Fibroblast of gingiva (primary cell): Measurements from ENCODE around the gene HOXA3.

Experiments
- DNase-seq: peaks from one replicate; pipeline ENCODE4 v3.0.0-alpha.2; 2011; ENCODE audit warnings: low read depth

HOXA3 gene

DNA sequence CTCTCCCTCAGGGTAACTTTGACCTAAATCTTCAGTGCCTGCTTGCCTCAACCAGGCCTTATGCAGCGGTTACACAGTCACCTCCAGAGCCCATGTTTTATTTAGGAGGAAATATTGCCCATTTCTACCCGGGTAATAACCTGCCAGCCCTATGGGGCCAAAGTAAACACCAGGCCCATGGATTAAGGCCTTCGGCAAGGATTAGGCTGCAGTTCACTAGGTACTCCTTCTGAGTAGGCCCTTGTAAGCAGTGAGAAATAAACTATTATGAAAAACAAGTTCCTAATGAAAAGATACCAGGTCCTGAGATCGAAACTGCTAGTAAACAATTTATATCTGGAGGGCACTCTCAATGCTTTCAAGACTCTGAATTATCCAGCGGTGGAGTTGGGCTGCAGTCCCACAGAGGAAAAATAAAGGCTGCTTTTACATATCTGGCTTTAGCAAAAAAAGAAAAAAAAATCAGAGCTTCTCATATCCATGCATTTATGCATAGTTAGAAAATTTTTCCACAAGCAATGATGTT lies 25.5 kb upstream of the HOXA3 start:
- DNase-seq, result no peak

DNA sequence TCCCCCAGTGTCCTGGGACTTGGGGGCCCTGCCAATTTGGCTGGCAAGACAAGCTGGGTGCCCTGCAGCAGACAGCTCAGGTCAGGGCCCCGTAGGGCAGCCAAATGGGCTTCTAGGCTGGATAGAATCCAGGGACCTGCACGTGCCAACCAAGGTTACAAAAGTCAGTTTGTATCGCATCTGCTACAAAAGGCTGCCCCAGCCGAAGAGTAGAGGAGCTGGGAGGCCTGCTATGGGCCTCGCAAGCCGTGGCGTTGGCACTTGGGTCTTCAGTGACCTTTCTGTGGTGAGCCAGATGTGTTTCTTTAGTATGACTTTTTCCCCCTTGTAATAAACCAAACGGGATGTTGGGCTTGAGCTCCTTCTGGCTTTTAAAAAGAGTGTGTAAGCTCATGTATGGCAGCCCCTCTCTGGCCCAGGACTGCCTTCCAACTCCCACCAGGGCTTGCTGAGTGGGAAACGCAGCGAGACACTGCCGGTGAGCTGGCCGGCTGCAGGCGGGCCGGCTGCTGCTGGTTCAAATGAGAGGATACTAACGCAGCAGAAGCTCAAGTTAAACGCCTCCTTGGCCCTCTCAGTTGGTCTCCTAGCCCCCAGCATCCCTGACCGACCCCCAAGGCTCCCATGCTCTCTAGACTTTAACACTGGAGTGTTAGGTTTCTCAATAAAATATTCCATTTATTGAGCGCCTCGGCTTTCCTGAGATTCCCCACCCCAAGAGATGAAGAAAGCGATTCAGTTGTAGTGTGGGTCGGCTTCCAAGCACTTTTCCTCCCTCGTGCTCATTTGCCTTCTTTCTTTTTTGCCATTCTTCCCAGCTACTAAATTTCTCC lies 24.8 kb upstream of the HOXA3 start:
- no peak for DNase-seq

DNA sequence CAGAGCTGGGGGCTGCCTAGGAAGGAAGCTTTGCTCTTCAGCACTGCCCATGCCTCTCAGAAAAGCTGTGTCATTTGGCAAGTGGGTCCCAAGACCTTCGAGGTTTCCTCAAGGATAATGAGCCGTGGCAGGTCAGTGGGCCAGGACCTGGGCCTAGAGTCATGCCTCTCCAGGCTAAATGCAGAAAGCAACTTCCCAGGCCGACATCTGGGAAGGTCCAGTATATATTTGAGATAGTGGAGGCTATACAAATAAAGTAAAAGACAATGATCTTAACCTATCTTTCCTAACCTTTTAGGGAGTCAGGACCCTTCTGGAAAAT lies 24.1 kb upstream of the HOXA3 start:
- DNase-seq, result no peak

DNA sequence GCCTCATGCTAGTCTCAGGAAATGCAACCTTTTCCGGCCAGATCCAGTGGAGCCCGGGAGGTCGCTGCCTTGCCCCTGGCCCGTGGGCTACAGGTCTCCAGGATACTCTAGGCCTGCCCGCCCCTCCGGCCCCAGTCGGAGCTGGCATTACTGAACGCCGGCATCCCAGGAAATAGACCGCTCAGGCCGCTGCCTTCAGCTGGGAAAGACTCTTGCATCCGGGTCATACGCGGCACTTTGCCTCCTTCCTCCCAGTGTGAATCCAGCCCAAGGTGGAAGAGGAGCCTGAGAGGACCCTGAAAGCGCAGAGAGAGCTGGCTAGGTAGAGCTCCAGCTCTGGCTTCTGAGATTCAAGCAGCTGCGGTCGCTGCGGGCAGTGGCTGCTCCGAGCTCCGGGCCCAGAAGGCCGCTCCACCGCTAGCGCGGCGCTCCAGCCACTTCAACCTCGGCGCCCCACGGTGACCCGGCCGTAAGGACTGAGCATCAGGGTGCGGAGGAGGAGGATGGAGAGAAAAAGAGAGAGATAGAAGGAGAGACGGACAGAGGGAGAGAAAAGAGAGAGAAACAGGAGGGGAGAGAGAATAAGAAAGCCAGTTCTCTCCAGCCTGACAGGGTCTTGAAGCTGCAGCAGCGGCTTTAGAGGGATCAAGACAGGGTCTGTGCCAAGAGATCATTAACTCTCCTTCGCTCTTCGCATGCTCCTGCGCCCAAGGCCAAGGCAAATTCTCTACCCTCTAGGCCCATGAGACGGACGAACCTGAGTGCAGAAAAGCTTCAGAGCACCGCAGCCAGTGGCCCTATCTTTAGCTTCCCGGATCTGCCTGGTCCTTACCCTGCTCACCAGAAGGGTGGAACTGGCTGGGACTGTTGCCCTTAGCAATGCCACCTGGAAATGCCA lies 23.5 kb upstream of the HOXA3 start:
- DNase-seq, result no peak

DNA sequence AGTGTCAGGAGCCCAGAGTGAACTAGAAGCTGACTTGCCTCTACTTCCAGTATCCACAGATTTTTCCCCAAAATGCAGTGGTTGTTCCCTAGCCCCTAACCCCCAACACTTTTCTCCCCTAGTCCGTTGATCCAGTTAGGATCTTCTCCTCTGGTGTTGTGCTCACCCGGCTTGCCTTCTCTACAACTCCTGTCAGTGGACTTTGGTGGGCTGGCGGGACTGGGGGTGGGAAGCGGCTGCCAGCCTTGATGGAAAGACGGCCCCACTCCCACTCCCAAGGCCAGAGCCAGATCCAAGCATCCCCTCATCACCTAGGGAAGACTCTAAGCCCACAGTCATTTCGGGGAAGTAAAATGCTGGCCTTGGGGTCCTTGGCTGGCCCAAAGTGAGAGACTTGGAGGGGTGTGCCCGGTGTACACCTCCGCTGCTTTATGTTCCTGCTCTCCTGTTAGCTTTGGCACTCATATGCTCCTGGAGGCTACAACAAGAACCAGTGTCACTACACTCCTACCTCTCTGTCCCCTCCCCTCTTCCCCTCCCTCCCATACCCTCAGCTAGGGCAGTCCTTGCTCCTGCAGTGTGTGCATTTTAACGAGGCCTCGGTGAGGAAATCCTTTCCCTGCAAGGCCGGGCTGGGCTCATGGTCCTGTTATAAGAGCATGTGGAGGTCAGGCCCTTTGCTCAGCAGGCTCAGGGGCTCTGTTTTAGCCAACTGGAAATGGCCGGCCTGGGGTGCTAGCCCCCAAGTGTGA lies 22.7 kb upstream of the HOXA3 start:
- DNase-seq, result no peak

DNA sequence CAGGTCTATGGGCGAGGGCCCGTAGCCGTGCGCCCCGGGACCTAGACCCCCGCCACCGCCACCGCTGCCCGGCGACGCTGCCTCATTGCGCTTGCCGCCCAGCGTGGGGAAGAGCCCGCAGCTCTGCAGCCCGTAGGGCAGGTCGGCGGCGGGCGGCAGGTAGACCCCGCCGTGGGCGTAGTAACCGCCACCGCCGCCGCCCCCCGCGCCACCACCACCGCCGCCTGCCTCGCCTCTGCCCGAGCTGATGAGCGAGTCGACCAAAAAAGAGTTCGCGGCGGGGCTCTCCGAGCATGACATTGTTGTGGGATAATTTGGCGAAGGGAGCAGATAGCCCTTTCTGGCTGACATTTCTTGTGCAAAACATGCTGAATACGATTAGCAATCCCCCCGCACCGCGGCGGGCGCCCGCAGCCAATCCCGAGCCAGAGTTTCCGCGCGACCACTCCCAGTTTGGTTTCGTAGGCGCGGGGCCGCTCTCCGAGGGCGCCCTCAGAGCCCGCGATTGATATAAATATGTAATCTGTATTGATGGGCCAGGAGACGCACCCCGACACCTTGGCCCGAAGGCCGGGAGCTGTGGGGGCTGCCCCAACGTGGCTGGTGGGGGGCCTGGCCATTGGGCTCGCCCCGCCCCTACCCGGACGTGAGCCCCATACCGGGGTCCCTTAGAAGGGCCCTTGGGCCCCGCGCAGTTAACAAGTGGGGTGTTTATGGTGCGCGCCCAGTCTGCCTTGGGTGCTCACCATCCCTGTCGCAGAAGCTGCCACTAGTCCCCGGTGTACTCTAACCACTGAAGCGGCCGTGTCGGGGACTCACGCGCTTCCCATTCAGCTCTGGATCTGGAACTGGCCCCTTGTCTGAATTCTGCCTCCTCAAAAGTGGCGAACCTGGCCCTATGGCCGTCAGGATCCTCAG lies 21.8 kb upstream of the HOXA3 start, which contains the start of gene HOXA10:
TSS of gene HOXA10 (minus strand) at position 365 of the 918 bp plus-strand sequence. CDS start at position 351, 14 bp downstream.
- no peak for DNase-seq

DNA sequence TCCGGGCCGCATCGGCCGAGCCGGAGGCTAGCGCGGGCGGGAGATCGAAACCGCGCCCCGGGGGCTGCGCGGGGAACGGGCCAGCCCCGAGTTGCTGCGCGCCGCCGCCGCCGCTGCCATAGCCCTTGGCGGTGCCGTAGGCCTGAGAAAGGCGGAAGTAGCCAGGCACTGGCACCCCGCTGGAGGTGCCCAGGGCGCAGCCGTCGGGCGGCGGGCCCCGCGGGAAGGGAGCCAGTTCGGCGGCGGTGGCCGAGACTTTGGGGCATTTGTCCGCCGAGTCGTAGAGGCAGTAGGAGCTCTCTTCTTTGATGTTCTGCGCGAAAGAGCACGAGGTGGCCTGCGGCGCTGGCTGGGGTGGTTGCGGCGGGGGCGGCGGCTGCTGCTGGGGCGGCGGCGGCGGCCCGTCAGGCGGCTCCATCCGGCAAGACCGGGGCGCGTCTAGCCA lies 21.1 kb upstream of the HOXA3 start:
- no peak for DNase-seq

DNA sequence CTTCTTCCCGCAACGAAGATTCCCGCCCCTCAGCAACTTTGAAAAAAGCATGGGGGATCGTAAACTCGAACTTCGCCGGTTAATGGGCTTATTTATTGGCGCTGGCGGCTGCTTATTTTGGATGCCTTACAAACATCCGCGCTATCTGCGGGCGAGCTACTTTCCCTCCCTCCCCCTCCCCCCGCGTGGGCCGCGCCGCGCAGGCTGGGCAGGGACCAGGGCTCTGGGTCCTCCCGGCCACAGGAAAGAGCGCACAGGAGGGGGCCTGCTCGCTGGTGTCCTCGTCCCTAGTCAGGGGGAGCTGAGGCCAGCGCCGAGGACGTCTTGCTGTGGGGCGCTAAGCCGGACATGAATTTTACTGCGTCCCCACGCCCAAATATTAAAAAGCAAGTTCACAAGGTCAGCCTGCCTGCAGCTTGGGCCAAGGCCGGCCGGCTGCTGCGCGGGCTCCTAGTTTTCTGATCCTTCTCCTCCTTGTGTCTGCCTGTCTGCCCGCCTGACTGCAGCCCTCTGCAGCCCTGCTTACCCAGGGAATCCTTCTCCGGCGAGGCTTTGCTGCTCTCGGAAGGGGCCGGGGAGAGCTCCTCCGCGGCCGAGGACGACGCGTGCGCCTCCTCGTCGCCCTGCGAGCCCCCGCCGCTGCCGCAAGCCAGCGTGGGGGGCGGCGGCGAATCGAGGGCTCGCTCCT lies 20.6 kb upstream of the HOXA3 start:
- DNase-seq, result no peak

DNA sequence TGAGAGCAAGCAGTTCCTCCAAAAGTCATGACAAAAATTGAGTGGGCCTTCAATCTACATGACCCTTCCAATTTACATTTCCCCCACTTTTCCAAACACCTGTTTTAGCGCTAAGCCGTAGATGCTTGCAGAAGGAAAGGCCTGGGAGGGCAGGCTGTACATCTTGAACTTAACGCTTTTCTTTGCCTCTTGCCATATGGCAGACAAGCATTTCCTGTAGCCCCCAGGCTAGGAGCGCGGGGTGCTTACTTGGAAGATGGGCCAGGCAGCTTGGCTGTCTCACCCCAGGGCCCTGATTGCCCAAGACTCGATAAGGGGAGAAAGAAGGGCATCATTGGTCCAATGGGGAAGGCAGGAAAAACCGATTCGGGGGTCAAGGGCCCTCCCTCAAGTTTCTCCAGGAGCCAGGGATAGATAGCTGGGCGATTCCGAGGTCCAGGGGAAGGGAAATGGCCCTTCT lies 20.0 kb upstream of the HOXA3 start:
- no peak for DNase-seq

DNA sequence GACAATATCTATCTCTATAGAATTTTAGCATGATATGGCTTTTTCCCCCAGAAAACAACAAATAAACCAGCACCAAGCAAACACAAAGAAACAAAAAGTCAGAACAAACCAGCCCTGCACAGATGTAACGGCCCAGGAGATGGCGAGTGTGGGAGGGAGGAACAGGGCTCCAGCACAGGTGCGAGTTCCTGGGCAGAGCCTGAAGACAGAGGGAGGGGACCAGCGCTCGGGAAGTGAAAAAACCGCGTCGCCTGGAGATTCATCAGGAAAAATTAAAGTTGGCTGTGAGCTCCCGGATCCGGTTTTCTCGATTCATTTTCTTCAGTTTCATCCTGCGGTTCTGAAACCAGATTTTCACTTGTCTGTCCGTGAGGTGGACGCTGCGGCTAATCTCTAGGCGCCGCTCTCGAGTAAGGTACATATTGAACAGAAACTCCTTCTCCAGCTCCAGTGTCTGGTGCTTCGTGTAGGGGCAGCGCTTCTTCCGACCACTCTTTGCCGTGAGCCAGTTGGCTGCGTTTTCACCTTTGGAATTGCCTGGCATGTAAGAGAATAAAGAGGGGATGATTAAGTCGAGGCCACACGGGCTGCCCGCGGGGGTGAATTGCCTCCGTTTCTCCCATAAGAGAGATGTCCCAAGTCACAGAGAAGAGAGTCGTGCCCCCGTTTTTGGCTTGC lies 19.4 kb upstream of the HOXA3 start:
- DNase-seq, result no peak

DNA sequence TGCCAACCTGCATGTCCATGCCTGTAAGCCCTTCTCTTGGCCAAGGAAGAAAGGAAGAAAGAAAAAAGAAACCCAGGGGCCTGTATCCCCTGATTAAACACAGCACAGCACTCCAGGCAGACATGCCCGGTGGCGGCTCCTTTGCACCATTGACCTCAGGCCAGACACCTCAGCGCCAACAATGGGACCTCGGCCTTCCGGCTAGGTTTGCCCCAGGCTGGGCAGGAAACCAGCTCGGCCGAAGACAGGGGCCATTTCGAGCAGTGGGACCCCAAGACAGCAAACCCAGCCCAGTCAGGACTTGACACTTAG lies 18.9 kb upstream of the HOXA3 start:
- DNase-seq, result no peak

DNA sequence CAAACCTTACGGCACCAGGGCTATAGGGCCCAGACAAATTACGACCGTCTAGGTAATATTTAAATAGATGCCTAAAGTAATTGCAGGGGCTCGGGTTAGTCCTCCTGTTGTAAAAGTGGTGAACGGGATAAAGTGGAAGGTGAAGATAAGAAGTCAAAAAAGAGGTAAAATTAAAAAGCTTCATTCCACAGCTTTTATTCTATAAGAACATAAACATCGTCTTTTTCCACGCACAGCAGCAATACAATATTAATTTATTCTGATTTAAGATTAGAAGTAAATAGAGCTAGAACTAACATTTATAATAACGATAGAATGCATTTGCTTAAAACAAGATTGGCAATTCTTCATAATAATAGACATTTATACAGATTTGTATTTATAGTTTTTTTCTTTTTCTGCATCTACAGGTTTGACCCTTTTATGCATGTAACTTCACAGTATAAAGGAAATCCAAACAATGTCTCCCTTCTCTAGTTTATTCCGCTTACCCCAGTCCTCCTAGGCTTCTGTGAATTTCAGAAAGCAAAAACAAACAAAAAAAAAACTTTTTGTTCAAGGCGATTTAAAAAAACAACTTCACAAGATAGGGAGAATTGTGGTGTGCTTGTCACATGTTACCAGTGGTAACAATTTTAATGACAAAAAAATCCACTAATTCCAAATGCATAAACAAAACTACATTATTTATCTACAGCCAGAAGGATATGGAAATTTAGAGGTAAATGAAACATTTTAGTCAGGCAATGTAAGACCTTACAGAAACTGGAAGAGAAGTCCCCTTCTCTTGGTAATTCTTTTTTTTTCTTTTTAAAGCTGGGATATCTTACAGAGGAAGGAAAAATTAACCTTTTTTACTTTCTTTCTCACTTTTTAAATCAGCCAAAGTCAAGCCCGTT lies 18.3 kb upstream of the HOXA3 start:
- no peak for DNase-seq

DNA sequence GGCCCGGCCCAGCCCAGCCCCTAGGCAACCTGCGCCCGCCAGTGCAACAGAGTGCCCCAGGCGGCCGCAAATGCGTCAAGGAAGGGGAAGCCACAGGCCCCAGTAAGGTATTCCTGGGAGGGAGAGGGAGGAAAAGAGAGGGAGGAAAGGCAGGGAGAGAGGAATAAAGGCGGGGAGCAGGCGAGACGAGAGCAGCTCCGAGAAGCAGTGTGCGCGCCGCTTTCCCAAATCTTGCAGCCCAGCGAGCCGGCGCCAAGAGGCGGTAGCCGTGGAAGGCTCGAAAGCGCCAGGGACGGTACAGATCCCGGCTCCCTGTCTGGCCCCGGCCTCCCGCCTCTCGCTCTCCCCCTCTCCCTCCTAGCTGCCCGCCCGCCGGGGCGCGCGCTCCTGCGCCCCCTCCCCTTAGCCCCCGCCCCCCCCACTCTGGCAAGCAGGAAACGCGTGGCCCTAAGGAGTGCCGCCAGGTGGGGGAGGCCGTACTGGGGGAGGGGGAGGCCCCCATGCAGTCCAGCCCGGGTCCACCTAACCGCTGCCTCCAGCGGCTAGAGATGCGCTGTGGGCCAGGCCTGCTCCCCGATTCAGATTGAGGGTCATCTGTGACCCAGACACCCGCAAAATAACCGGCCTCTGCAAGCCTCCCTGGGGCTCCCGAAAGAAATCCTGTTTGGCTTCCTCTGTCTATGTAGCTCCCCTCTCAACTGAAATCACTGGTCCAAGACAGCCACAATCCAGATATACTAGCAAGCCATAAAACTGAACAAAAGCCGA lies 17.5 kb upstream of the HOXA3 start:
- DNase-seq, result no peak

DNA sequence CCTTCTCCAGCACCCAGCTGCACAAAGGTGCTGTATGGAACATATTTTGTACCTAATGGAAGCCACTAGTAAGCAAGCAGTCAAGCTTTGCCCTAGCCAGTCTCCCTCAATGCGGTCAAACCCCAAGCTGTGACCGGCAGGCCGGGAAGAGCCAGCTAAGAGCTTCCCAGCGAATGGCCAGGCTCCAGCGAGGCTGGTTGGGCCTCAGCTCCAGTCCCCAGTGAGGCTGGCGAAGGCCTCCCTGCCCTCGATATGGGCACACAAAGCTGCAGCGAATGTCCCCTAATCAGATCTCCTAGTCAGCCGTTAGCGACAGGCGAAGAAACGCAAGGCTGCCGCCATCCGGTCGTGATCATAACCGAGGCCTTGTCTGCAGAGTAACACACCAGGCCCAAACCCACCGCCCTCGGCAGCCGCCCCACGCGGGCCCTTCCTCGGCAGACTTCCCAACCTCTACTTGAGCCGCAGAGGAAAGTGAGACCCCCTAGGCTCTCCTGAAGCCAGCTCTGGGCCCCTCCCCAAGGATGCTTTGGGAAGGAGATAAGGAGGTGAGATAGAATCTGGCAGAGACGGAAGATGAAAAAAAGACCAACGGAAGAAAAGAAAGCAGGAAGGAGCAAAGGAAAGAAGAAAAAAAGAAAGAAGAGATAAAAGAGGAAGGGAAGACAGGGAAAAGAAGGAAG lies 16.0 kb upstream of the HOXA3 start:
- DNase-seq, result no peak

DNA sequence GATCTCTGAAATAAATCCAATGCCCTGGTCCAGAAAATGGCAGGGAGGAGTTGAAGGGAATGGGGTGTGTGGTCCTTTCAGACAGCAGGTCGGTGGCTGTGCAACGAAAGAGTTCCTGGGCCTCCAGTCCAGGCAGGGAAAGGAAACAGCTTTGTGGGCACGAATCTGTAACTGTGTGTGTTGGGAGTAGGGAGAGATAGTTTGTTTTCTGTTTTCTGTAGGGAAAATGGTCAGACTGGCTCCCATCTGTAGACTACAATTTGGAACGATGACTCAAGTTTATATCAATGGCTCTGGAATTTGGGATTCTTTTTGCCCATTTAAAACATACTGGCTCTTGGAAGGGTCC lies 15.5 kb upstream of the HOXA3 start:
- DNase-seq, result no peak

DNA sequence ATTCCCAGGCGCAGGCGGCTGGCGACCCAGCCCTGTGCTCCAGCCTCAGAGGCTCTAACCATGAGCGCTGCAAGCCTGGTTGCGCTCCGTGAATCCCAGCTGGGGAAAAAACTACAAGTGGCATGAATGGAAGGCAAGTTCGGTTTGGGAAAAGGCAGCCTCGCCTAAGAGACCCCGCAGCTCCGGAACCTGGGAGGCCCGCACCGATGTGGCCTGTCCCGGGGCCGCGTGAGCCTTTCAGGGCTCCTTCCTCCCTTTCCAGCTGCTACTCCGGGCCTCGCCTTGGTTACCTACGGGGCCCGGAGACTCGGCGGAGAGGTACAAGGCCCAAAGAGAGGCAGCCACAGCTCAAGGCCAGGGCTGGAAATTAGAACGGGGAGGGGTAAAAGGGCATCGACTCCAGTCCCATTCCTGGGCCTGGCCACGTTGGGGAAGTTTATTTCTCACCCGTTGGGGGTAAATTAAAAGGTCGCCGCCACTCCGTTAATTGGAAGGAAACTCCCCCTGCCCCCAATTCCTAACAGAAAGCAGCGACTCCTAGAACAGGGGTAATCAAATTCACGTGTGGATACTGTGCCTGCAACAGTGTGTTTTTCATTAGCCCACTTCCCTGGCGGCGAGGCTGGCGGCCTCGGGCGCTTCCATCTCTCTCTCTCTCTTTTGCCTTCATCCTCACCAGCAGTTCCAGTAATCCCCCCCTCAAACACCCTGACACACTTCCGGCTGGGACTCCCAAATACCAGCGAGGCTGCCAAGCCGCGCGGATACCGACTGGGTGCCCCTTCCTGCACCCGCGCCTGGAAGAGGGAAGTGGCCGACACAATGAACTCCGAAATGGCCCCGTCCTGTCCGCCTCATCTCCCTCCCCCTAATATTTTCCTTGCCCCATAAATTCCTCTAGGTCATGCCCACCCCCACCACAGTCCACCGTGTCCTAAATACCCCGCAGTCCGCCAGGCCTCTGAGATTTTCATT lies 14.4 kb upstream of the HOXA3 start:
- DNase-seq, result no peak
